ENCODE measurements around the gene FCER1G. TPM values are rescaled to one million over a fixed set of nuclear protein-coding genes. Genes with fewer than 3 reads are reported as not detected.
A peak's percentile ranks its signal among the peaks of the same experiment; 100 is the strongest.

FCER1G gene
- total and polyA plus RNA-seq, 9 of the 15 experiments (the other 6 are each of a cell fraction or from before 2014, with no cell fraction given), result 0.15 to 0.69 (median 0.31) TPM; not detected in 2

DNA sequence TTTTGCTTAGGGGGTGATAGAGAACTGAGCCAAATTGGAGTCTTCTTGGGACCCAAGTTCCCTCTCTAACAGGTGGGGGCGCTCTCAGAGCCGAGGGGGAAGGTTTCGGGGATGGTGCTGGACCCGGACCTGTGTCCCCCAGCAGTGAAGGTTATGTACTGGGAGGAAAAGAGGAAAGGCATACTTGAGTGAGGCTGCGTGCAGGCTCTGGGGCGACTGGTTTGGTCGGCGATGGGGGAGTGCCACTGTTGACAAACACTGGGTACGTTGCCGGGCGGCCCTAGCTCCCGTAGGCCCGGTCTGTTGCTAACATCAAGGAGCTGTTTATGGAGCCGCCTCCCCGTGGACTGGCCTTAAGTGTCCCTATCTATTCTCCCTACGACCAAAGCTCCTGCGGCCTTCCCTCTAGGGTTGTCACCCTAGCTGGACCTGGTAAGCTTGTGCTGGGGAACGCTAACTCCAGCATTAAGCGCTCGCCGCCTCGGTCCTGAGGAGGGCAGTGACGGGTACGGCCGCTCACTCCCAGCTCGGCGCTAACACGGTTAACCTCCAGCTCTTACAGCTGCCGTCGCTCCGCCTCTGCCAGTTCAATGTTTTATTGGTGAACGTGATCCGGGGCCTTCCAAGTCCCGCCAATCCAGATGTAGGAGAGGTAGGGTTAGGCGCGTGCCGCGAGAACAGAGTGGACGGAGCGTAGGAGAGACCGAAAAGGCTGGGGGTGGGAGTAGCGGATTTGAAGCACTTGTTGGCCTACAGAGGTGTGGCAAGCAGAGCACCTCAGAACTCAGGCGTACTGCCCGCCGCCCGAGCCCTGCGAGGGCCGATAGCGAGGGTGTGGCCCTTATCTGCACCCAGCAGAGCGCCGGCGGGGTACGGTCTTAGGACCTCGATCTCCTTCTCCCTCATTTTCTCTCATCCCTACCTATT, 49.1 kb upstream of the FCER1G start, which contains the start of gene PPOX (continued):
- TF ChIP-seq ZNF316 (IDR thresholded peaks at IDR 0.05) (no peak), NBN (IDR thresholded peaks at IDR 0.05; ENCODE audit: low read depth) (peak; percentile 84), JUND (IDR thresholded peaks at IDR 0.05; ENCODE audit: borderline replicate concordance, low read depth, low read length) (peak; percentile 76; the same call in 1 of the 2 replicates), JUND (tag; IDR thresholded peaks at IDR 0.05; ENCODE audit: borderline replicate concordance, low read depth, low read length) (0 out of 3 replicates have a peak, but pooled peaks have one; percentile 62), MYBL2 (IDR thresholded peaks at IDR 0.05; ENCODE audit: low read depth) (no peak), MYBL2 (CRISPR knock-in tag; IDR thresholded peaks at IDR 0.05; ENCODE audit: borderline replicate concordance) (no peak), TBP (optimal IDR thresholded peaks at IDR 0.05; ENCODE audit: low read depth, low read length) (peak; percentile 82), MTA3 (IDR thresholded peaks at IDR 0.05; ENCODE audit: borderline replicate concordance) (peak; percentile 96), ZNF407 (IDR thresholded peaks at IDR 0.05; ENCODE audit: low read depth) (peak; percentile 94), SIRT6 (IDR thresholded peaks at IDR 0.05; ENCODE audit: low read depth, low read length) (no peak), ZNF398 (CRISPR knock-in tag; IDR thresholded peaks at IDR 0.05) (no peak), TBL1XR1 (IDR thresholded peaks at IDR 0.05; ENCODE audit: low read length in 2 of 2) (peak; percentile 78 to 94; a peak in 3 of 4 replicates), ZNF780A (CRISPR knock-in tag; IDR thresholded peaks at IDR 0.05) (no peak), IFI16 (CRISPR knock-in tag; IDR thresholded peaks at IDR 0.05) (no peak)
- TF ChIP-seq, protein P1, sequence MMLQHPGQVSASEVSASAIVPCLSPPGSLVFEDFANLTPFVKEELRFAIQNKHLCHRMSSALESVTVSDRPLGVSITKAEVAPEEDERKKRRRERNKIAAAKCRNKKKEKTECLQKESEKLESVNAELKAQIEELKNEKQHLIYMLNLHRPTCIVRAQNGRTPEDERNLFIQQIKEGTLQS (IDR thresholded peaks at IDR 0.05), result no peak; the same call in 1 of the 2 replicates
- TF ChIP-seq, protein P1 (CRISPR knock-in tag; conservative IDR thresholded peaks at IDR 0.05), result no peak
